ENCODE data around the gene PBXIP1.

Gene PBXIP1

DNA sequence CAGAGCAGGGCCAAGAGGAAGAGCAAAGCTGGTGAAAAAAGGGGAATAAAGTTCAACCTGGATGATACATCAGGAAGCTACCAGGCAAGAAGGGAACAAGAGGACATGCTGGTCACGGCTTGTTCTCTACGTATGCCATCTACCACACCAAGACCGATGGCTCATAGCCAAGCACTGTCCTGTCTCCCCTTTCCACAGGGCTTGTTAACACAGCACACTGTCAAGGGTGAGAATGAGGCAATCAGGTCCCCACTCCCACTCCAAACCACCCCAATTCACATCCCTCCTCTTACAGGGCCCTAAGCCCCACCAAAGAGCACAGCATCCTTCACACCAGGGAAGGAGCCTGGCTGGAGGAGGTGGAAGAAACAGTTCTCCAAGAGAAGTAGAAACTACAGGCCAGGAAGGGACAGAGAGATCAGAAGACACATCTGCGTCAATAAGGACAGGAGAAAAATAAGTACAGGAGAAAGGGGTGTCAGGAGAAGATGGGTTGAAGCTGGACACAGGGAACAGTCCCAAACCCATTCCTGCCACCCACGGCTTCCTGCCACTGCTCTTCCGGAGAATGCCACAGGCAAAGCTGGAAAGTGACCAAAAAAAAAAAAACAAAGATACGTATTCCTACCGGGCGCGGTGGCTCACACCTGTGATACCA, 15.6 kb upstream of the PBXIP1 start:
- no peak for FAIRE-seq

DNA sequence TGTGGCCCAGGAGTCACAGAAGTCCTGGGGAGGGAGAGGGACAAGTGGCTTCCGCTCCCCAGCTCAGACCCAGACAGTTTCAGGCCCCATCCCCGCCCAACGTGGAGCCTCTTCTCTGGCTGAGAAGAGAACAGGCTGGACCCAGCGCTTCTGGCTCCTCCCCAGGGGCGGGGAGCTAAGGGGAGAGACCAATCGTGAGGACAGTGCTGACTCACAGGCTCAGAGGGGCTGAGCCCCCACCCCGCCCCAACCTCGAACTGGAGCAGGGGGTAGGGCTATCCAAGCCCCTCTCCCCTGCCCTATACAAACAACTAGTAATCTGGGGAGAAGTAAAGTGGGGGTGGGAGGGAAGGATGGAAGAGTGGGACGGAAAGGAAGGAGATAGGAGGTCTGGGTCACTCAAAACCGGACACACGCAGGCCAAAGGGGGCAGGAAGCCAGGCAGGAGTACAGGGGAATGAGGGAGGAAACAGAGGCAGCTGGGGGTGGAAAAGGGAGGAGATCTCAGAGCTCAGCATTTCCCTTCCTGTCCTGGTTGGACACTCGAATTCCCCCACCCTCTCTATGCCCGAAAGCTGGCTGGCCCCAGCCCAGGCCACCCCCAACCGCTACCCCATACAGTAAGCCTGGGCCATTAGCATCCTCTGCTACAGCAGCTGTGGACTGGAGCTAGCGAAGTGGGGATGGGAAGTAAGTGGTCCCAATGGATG, 14.9 kb upstream of the PBXIP1 start, which contains the start of gene SHC1:
Gene SHC1 (minus strand): TSS at position 117 of the 710 bp plus-strand sequence. CDS start 221 bp downstream, outside the sequence.
- FAIRE-seq, result no peak

DNA sequence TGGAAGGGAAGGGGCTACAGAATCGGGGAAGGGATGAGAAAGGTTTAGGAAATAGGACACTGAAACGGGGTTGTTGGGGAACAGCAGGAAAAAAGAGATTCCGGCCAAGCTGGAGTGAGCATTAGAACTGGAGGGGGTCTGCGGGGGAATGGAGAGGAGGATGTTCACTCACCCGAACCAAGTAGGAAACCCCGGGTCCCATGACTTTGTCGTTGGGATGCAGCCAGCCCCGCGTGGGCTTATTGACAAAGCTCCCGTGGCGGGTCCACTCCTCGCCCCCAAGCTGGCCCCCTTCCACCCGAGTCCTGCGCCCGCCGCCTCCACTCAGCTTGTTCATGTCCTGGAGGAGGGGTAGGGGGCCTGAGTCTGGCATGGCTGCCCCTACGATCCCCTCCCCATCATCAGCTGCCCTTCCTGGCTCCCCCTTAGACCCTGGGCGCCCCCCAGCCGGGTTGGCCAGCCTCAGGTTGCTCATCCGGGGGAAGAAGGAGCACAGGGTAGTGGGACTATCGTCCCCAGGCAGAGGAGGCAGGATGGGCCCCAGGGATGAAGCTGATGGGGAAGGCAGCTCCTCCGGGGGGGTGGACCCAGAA, 14.1 kb upstream of the PBXIP1 start:
- no peak for FAIRE-seq

DNA sequence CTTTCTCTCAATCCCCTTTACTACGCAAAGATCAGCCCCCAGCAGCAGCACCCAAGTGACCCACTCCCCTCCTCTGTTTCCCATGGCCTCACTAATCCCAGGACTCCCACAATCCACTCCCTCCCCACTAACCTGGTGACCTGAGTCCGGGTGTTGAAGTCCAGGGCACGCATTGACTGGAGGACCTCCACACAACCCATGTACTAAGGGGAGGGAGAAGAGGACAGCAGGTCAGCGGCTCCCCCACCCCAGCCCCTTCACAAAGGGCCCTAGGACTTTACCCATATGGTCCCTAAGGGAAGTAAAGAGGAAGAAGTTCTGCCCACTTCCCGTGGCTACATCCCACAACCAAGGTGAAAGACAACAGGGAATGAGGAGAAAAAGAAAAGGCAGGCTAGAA, 13.3 kb upstream of the PBXIP1 start:
- no peak for FAIRE-seq

DNA sequence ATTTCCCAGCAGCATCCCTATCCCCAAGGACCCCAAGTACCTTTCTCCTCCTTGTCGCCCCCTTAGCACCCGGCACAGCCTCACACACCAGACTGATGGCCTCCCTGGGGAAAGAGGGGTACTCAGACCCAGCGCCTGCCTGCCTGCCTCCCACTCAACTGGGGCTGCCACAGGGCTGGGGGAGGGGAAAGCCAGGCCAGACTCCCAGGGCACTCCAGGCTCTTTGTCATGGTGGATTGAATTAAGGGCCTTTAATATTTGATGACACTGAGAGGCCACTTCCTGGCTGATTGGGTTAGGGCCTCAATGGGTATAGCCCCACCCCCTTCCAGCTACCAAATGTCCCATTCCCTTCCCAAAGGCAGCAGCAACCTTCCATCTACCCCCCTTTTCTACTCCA, 12.8 kb upstream of the PBXIP1 start:
- no peak for FAIRE-seq

DNA sequence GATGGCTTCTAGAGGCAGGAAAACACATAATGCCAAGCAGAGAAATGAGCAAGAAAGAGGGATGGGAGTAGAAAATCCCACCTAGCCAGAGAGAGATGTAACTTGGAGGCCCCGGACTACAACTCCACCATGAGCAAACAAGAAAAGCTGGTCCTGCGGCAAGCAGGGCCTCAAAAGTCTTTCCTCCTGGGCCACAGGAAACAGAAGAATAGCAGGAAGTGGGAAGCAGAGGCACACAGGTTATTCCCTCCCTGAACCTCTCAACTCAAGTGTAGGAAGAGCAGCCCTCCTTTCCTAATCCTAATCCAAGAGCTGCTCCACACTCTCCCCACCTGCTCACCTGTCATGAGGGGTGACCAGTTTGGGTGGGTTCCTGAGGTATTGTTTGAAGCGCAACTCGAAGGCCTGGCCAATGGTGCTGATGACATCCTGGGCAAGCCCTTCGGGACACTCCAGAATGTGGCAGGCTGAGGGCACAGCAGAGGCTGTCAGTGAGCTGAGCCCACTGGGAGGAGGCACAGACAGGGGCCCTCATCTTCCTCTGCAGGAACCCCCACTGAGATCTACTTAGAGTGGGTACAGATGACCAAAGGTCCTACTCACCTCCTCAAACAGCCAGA, 11.5 kb upstream of the PBXIP1 start:
- no peak for FAIRE-seq

DNA sequence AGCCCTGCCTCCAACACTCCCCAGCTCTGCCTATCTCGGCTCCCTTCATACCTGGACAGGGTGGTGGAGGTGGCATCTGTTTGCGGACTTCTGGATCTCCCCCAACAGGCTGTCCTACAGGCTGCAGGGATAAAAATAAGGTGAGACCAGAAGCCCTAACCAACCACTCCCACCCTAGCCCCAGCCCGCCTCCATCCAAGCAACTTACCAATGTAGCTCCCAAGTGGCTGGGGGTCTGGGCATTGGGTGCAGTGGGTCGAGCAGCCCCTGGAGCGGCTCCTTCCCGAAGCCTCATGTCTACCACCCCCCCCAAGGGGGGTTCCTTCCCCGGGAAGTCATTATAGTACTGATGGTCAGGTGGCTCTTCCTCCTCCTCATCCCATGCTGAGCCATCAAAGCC, 10.2 kb upstream of the PBXIP1 start:
- FAIRE-seq, result no peak

DNA sequence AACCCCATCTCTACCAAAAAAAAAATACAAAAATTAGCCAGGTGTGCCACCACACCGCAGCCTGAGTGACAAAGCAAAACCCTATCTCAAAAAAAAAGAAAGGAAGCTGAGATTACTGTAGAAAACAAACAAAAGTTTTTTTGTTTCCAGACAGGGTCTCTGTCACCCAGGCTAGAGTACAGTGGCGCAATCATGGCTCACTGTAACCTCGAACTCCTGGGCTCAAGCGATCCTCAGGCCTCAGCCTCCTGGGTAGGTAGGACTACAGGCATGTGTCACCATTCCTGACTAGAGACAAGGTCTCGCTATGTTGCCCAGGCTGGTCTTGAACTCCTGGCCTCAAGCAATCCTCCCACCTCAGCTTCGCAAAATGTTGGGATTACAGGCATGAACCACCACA, 8.5 kb upstream of the PBXIP1 start:
- FAIRE-seq, result no peak

DNA sequence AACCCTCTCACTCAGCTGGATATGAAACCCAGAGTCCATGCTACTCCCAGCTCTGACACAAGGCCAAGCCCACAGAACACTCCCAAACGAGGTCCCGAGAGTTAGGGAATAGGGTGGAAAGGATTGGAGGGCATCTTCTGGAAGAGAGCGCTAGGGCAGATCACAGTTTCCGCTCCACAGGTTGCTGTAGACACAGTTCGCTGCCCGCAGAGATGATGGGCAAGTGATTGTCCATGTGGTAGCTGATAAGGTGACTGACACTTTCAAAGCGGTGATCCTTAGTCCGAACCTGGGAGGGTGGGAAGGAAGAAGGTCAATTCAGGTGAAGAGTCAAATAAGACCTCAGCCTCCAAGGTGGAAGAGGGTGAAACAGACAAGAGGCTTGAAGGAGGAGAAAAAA, 7.7 kb upstream of the PBXIP1 start:
- FAIRE-seq, result no peak

DNA sequence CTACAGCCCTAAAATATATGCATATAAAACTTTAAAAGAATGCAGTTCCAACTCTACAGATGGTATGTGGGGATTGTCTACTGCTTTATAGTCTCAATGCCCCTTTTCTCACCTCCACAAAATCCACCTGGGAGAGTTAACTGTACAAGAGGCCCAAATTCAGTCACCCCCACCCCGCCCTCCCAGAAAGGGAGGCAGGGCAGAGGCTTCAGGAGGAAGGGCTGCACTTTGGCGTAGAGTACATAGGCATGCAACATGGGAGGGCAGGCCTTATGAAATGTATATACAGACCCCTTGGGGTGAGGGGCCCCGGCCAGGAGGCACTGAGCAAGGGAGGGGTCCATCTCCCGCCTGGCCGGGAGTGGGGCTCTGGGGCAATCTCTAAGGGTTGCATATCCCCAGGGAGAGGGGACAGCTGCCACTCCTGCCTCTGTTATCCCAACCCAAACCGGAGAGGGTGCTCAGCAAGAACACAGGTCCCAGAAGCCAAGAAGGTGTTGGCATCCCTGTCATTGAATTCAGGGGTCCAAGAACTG, 7.0 kb upstream of the PBXIP1 start:
- FAIRE-seq, result no peak

DNA sequence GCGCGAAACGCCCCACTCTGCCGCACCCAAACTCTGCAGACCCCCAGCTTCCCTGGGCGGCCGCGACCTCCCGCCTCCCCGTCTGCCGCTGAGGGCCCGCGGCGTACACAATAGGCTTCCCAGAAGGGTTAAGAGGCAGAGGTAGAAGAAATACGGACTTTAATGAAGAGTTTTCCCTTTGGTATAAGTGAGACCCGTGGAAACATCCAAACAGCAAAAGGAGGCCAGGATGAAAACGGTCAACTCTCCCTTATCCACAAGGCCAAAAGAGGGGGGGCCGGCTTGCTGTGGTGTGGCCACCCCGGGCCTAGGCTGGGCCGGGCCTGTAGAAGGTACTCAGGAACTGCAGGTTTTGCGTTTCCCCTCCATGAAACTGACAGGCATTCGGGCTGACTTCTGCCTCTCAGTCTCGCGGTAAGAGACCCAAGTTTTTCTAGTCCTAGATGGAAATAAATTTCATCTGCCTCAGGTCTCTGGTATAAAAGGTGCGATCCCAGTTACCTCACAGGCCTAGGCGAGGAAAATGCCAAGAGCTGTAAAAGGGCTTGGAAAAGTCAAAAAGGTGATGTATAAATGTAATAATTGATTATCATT, 6.4 kb upstream of the PBXIP1 start:
- FAIRE-seq, result no peak

DNA sequence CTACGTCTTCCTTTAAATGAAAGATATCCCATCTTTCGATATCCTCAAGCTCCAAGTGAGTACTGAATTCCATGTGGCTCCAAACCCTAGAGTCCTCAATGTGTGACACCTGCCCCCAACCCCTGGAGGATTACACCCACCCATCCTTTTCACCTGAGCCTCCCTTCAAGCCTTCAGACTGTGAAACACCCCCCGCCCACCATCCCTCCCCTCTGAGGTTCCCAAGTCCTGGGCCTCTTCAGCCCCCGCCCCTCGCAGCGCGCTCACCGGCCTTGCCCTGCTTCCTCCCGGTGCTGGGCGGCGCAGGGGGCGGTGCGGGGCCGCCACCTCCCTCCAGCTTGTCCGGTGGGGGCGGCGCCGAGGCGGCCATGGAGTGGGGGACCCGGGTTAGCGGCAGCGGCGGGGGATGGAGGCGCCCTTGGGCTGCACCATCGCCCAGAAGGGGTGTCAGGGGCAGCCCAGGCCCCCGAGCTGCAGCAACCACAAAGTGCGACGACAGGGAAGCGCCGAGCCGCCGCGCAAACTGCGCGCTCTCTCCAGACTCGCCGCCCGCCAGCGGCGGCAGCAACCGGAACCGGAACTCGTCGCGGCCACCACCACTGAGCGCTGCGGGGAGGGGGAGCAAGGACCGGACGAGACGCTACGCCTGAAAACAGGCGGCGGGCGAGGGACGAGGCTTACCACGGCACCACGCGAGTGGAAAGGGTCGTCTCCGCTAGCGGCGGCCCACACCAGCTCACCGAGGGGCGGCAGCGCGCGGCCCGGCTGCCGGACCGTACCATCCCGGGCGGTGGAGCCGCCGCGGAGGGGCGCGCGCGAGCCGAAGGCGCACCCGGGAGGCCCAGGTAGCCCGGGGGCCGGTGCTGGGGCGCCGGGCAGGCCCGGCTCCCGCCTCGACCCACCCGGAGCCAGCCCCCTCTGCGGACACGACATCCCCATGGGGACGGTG, 5.6 kb upstream of the PBXIP1 start, which contains the start of gene PYGO2:
Gene PYGO2 (minus strand): TSS at position 576 of the 949 bp plus-strand sequence. CDS start 206 bp downstream, at position 370.
- FAIRE-seq, result no peak

DNA sequence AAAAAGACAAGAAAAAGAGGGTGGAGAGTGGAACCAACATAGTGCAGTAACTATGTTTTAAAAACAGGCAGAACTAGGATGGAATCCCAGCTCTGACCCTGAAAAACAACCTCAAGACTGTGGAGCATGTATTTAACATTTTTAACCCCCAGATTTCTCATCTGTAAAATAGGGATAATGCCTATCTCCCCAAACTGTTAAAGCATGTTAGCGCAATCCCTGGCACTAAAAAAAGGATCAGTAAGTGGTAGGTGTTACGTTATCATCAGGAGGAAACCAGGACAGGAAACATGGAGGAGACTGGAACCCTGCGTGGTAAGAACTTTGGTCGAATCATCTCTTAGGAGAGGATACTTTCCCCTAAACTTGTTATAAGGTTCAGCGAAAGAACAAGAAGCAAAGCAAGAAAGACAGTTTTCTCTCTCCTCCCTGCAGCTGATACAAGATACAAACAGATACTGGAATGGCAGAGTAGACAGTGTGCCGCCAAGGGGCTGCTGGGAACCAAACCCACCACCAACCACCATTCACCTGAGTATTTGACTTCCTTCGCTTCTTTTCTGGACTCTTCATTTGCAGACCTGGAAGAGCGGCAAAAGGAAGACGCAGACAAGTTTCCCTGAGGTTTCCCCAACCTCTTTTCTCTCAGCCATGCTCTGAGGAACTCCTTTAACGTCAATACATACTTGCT, 4.7 kb upstream of the PBXIP1 start:
- FAIRE-seq, result no peak

DNA sequence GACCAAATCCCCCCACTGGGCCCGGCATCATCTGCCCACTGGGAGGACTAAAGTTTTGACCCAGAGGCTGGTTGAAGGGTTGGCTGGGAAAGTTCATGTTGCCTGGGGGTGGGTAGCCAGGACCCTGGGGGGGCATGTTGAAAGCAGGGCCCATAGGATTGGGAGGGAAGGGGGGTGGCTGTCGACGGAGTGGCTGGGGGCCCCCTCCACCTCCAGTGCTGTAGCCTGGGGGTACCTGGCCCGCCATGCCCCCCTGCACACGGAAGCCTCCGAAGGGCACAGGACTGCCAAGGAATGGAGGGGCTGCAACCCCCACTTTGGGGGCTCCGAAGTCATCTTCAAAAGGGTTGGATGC, 3.5 kb upstream of the PBXIP1 start:
- FAIRE-seq, result no peak

DNA sequence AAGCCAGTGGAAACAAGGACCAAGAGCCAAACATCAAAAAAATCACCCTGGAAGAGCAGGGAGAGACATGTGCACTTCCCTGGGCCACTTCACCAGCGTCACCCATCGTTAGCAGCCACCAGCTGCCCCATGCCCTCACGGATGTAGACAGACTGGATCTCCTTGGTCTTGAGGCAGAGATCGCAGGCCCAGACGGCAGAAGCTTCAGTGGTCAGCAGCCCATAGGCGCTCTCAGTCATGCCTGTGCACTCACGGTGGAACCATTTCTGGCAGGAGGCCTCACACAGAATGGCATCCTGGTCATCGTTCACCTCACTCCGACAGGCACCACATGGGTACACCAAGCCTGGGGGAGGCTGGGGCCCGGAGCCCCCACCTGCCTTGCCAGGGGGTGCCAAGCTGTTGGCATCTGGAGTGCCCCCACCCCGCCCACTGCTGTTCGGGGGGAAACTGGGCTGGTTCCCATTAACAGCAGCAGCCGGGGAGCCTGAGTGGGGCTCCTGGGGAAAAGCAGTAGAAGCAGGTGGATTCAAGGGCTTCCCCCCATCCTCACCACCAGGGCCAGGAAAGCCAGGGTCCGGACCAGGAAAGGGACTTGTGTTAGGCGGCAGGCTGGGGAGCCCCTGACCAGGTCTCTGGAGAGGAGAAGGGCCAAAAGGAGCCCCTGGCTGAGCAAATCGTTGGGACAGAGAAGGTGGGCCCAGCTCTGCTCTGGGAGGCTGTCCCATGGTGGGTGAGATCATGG, 3.0 kb upstream of the PBXIP1 start:
- no peak for FAIRE-seq

DNA sequence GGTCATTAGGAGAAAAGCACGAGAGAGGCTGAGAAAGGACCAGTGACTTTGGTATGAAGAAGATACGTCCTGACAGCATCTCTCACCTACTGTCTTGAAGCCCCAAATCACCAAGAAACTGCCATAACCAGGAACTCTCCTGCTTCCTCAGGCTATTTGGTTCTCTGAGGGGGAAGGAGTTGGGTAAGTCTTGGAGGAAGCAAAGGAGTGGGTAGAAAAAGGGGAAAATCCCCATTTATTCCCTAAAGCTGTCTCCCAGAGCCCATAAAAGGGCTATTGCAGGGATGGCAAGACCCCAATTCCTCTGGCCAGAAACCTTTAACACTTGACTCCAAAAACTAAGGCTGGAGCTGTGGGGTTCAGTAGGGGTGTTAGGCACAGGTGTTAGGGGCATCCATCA, 2.1 kb upstream of the PBXIP1 start:
- FAIRE-seq, result no peak

DNA sequence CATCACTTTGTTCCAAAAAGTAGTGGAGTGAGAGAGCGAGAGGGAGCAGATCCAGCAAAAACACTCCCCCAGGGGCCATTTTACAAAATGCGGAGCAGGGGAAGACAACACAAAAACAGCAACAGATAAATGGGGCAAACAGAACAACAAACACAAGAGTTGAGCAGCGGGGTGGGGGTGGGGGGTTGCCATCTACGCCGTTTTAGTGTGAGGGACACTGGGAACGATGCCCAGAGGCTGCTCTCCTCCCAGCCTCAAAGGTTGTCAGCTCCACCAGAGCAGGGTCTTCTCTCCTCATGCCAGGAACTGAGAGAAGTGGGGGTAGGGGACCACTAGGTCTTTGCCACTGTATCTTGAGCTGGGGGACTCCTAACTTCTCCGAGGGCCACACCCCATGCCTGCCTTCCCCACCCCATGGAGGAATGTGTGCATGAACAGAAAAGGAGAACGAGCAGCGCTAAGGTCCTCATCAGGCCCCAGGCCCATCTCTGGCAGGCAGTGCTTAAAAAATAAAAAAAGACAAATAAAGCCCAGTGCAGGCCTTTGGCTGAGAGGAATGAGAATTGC, 1.3 kb upstream of the PBXIP1 start:
- FAIRE-seq, result no peak

DNA sequence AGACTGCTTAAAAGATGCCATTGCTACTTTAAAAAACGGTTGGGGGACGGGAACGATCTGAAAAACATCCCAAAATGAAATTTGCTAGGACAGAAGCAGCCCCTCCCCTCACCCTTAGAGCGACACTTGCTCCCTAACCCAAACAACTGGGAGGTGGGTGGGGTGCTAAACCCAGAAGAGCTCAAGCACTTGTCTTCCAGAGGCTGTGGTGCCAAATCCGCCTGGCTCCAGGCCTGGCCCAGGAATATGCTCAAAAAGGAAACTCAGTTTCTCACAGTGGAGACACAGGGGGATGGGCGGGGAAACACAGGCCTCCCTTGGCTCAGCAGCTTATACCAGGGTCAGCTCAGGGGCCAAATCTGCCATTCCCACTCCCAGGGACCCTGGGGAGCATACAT, 644 bp upstream of the PBXIP1 start:
- no peak for FAIRE-seq

DNA sequence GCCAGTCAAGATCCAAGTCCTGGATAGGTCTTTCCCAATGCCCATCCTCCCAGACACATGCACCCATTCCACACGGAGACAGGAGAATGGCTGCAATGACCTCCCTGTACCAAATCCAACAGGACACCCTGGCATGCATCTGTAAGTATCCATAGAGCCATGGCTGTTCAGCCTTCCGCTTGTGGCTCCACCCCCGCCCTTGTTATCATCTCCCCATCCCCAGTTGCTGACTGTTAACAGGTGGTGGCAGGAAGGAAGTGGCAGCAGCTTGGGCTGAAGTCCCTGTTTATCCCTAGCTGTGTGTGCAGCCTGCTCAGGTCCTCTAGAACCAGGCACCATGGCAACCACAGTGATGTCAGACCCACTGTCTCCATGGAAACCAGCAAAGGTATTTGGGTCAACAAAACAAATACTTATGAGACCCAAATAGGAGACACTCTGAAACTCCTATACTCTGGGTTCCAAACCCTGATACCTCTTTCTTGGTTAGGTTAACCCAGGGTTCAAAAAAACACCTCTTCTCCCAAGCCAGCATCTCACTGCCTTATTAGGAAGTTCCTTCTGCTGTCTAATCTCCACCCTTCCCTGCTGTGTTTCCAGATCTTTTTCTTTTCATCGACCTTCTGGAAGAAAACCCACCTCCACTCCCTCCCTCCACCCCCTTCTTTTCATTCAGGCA, 721 bp downstream of the PBXIP1 start:
- no peak for FAIRE-seq

DNA sequence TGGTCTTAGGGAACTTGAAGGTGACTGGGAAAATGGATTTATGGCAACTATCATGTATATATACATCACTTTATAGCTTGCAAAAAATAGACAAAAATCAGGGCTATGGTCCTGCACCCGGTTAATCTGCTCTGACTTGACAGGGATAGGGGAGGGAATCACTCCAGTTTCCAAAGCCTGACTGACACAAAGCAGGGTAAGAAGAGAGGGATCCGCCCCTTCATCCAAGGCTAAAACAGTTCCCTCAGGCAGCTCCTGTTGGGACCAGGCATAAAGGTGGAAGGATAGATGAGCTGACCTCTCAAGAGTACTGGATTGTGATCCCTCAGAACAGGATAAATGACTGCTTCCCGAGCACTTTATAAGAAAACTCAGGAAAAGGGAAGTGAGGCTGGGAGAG, 1.4 kb downstream of the PBXIP1 start:
- no peak for FAIRE-seq
